Keratinocyte (primary cell): Measurements from ENCODE around the gene HEPHL1. TPM values are rescaled to one million over a fixed set of nuclear protein-coding genes. Genes with fewer than 3 reads are reported as not detected.

ENCODE experiments used
- DNase-seq: peaks from one replicate; pipeline ENCODE4 v3.0.0-alpha.2; 2011; ENCODE audit warnings: low read depth, missing footprints, low spot score
- FAIRE-seq: peaks from 2 replicates; lab custom pipeline; 2011; peaks lifted over from hg19 to GRCh38; lab: Jason Lieb, UNC
- H2AFZ ChIP-seq: 2 replicates; pipeline ENCODE4 v1.6.0; 2012; ENCODE audit warnings: low read length, control low read depth, inconsistent platforms; ENCODE audit not compliant: control insufficient read depth
- H3K27ac ChIP-seq: 2 replicates; pipeline ENCODE4 v1.5.1; 2011; ENCODE audit warnings: low read length; ENCODE audit not compliant: control insufficient read depth, insufficient read depth
- H3K27me3 ChIP-seq: 3 replicates; pipeline ENCODE4 v1.6.0; 2011; ENCODE audit warnings: low read length; ENCODE audit not compliant: control insufficient read depth, insufficient read depth; ENCODE audit errors: extremely low read depth
- H3K36me3 ChIP-seq, 2 experiments: 2 replicates in 1 of 2; 3 replicates in 1 of 2; pipeline ENCODE4 v1.5.1; 2011; ENCODE audit warnings: low read length in 2 of 2, mild to moderate bottlenecking in 1 of 2; ENCODE audit not compliant: control insufficient read depth in 2 of 2, insufficient read depth in 2 of 2; ENCODE audit errors: extremely low read depth in 1 of 2
- H3K4me1 ChIP-seq: 3 replicates; pipeline ENCODE4 v1.5.1; 2011; ENCODE audit warnings: low read length; ENCODE audit not compliant: control insufficient read depth, insufficient read depth; ENCODE audit errors: extremely low read depth
- H3K4me2 ChIP-seq: 3 replicates; pipeline ENCODE4 v1.6.0; 2011; ENCODE audit warnings: low read depth, low read length; ENCODE audit not compliant: control insufficient read depth, insufficient read depth; ENCODE audit errors: extremely low read depth
- H3K4me3 ChIP-seq, 3 experiments: fragments of 200-600 bp in 1 of 3; sonication (generic) in 1 of 3; 2 replicates in 2 of 3; 3 replicates in 1 of 3; pipeline ENCODE4 v1.5.1; 2011 to 2016; ENCODE audit warnings: low read length in 3 of 3, mild to moderate bottlenecking in 3 of 3, control low read depth in 2 of 3, inconsistent platforms in 1 of 3, low read depth in 1 of 3, mixed read lengths in 1 of 3, mixed run types in 1 of 3, moderate library complexity in 1 of 3; ENCODE audit not compliant: control insufficient read depth in 2 of 3, insufficient read depth in 2 of 3; ENCODE audit errors: extremely low read depth in 1 of 3
- H3K79me2 ChIP-seq: 2 replicates; pipeline ENCODE4 v1.6.0; 2012; ENCODE audit warnings: low read length; ENCODE audit not compliant: control insufficient read depth, insufficient read depth
- H3K9ac ChIP-seq: 3 replicates; pipeline ENCODE4 v1.6.0; 2011; ENCODE audit warnings: low read length; ENCODE audit not compliant: control insufficient read depth, insufficient read depth; ENCODE audit errors: extremely low read depth
- H3K9me1 ChIP-seq: 3 replicates; pipeline ENCODE4 v1.6.0; 2011; ENCODE audit warnings: low read length; ENCODE audit not compliant: control insufficient read depth, insufficient read depth; ENCODE audit errors: extremely low read depth
- H3K9me3 ChIP-seq: 2 replicates; pipeline ENCODE4 v1.5.1; 2012; ENCODE audit warnings: low read depth, low read length; ENCODE audit not compliant: control insufficient read depth
- H4K20me1 ChIP-seq: 3 replicates; pipeline ENCODE4 v1.6.0; 2011; ENCODE audit warnings: low read length; ENCODE audit not compliant: control insufficient read depth, insufficient read depth; ENCODE audit errors: extremely low read depth
- EZH2 ChIP-seq: IDR thresholded peaks from one replicate; pipeline ENCODE4 v1.6.1; 2012; ENCODE audit warnings: inconsistent platforms, mild to moderate bottlenecking, low read length, moderate library complexity
- dilution Hi-C: fragments of 300-500 bp; cut with MboI; formaldehyde crosslinking; loops from one replicate; pipeline ENCODE4 v1.7.0; 2020; ENCODE audit warnings: low sequenced_read_pairs; ENCODE audit not compliant: extremely low pct_ligation_motif_present
- polyA plus RNA-seq, 5 experiments: library from polyadenylated mRNA; depleted of rRNA in 3 of 5; stranded (reverse) in 3 of 5; stranded (forward) in 1 of 5; unstranded in 1 of 5; fragments of >200 nt; gene quantifications; 1 replicate in 1 of 5; 2 replicates in 3 of 5; 3 replicates in 1 of 5; pipeline versions ENCODE4 v1.2.1 to v1.2.3, GENCODE V29; 2011 to 2012; ENCODE audit warnings: missing spikeins in 2 of 5, low read depth in 1 of 5, low replicate concordance in 1 of 5
- TF ChIP-seq, protein P1 (sequence below), 3 experiments: IDR thresholded peaks in 1 of 3; conservative IDR thresholded peaks in 1 of 3; optimal IDR thresholded peaks in 1 of 3; 2 replicates in 2 of 3; 3 replicates in 1 of 3; pipeline versions ENCODE3 to v1.5.1; 2011; ENCODE audit warnings: low read length in 3 of 3, mild to moderate bottlenecking in 3 of 3, moderate library complexity in 2 of 3, control low read depth in 1 of 3, inconsistent platforms in 1 of 3; ENCODE audit not compliant: insufficient read depth in 2 of 3; ENCODE audit errors: extremely low read depth in 1 of 3

HEPHL1 gene
- polyA plus RNA-seq, 1 donor (not counting 4 experiments of a cell fraction or from before 2014, with no cell fraction given), result 138 TPM

DNA sequence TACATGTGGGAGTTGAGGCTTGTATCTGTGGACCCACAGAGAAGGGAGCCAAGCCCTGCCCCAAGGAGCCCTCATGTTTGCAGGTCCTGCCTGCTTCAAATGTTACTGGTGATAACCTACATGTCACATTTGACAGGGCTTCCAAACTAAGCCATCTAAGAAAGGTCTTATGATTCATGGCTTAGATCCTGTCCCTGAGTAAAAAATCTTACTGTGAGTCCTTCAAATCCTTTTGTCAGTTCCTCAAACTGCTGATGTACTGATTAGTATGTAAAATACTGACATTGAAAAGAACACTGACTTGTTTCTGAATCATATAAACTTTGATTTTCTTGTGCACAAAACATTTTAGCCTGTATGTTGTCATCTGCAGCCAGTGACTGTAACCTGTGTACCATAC is 106.5 kb downstream of the HEPHL1 start:
- Histone ChIP-seq H3K9me3 (no peaks in the 10 kb centered on the region), H3K79me2 (peaks cover 44% of the 10 kb centered on the region), H3K4me3 (peak overlapping the region in 2 of 3 experiments; percentile 93 to 97), H3K36me3 (no peaks in the 10 kb centered on the region), H3K27ac (peak overlapping the region; percentile 95), H4K20me1 (peaks cover 7% of the 10 kb centered on the region), H3K9me1 (peaks cover 6% of the 10 kb centered on the region), H3K4me2 (peak overlapping the region; percentile 97), H2AFZ (peak overlapping the region; percentile 73), H3K9ac (peak overlapping the region; percentile 95), H3K27me3 (no peaks in the 10 kb centered on the region), H3K4me1 (peaks cover 42% of the 10 kb centered on the region)
- FAIRE-seq, result no peak
- dilution Hi-C loops, result no loop called here
- TF ChIP-seq EZH2, result no peak
- TF ChIP-seq, protein P1, sequence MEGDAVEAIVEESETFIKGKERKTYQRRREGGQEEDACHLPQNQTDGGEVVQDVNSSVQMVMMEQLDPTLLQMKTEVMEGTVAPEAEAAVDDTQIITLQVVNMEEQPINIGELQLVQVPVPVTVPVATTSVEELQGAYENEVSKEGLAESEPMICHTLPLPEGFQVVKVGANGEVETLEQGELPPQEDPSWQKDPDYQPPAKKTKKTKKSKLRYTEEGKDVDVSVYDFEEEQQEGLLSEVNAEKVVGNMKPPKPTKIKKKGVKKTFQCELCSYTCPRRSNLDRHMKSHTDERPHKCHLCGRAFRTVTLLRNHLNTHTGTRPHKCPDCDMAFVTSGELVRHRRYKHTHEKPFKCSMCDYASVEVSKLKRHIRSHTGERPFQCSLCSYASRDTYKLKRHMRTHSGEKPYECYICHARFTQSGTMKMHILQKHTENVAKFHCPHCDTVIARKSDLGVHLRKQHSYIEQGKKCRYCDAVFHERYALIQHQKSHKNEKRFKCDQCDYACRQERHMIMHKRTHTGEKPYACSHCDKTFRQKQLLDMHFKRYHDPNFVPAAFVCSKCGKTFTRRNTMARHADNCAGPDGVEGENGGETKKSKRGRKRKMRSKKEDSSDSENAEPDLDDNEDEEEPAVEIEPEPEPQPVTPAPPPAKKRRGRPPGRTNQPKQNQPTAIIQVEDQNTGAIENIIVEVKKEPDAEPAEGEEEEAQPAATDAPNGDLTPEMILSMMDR (optimal IDR thresholded peaks at IDR 0.05 in 1 of 3, IDR thresholded peaks at IDR 0.05 in 1 of 3, conservative IDR thresholded peaks at IDR 0.05 in 1 of 3; ENCODE audit: extremely low read depth in 1 of 3, insufficient read depth in 2 of 3, low read length in 3 of 3), result no peak
- DNase-seq, result no peak

DNA sequence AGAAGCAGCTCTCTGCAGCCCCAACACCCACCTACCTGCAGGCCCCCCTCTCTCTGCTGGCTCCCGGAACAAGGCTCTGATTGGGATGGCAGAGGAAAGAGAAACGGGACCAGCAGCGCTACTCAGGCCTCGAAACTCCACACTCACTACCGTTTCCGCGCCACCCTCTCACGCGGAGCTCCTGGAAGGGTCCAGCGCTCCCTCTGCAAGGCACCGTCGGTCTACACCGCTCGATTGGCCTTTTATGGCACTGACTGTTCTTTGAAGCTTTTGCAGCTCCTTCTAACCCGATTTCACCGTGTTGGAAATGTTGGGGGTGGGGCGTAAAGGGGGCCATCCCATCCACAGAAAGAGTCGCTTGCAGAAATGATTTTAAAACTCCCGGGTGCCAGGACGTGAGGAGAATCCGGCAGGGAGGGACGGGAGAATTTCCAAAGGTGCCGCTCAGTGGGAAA is 107.2 kb downstream of the HEPHL1 start:
- peaks cover 9% of the 10 kb centered on the region for H3K9me1 ChIP-seq
- no peaks in the 10 kb centered on the region for H3K9me3 ChIP-seq
- peaks cover 49% of the 10 kb centered on the region for H3K4me1 ChIP-seq
- dilution Hi-C loops, result no loop called here
- DNase-seq (no peak), FAIRE-seq (no peak)
- peak overlapping the region; percentile 97 for H3K4me2 ChIP-seq
- peaks cover 50% of the 10 kb centered on the region for H3K79me2 ChIP-seq
- peak overlapping the region; percentile 95 for H3K27ac ChIP-seq
- H3K9ac ChIP-seq, result peak overlapping the region; percentile 95
- TF ChIP-seq EZH2, result no peak
- TF ChIP-seq, protein P1 (optimal IDR thresholded peaks at IDR 0.05 in 1 of 3, IDR thresholded peaks at IDR 0.05 in 1 of 3, conservative IDR thresholded peaks at IDR 0.05 in 1 of 3; ENCODE audit: extremely low read depth in 1 of 3, insufficient read depth in 2 of 3, low read length in 3 of 3), result no peak
- peak overlapping the region; percentile 72 to 97 (median 93) for H3K4me3 ChIP-seq
- peak overlapping the region; percentile 73 for H2AFZ ChIP-seq
- H3K27me3 ChIP-seq, result no peaks in the 10 kb centered on the region
- peaks cover 7% of the 10 kb centered on the region for H4K20me1 ChIP-seq
- H3K36me3 ChIP-seq, result peaks cover 0 to 5% of the 10 kb centered on the region in 2 experiments
